HG03066 (cell line): ENCODE data around the gene TESK1.
"Not testable (repeated sequence)": the region's sequence is repeated elsewhere in the genome, so short reads cannot be mapped to it uniquely, and the experiment has no call there.

Experiments
- ATAC-seq: cut with Tn5 transposase; IDR thresholded peaks from one replicate; pipeline ENCODE4 v1.9.1; 2021; ENCODE audit warnings: low read depth; ENCODE audit not compliant: unreplicated experiment

TESK1 gene

DNA sequence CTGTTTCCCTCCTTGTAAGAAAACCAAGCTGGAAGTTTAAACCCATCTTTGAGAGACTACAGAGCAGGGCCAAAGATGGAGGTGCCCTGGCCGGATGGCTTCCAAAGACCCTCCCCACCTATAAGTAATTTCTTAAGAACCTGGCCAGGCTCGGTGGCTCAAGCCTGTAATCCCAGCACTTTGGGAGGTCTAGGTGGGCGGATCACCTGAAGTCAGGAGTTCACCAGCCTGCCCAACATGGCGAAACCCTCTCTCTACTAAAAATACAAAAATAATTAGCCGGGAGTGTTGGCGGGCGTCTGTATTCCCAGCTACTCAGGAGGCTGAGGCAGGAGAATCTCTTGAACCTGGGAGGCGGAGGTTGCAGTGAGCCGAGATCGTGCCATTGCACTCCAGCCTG is 40.7 kb downstream of the TESK1 start:
- not testable (repeated sequence) for ATAC-seq

DNA sequence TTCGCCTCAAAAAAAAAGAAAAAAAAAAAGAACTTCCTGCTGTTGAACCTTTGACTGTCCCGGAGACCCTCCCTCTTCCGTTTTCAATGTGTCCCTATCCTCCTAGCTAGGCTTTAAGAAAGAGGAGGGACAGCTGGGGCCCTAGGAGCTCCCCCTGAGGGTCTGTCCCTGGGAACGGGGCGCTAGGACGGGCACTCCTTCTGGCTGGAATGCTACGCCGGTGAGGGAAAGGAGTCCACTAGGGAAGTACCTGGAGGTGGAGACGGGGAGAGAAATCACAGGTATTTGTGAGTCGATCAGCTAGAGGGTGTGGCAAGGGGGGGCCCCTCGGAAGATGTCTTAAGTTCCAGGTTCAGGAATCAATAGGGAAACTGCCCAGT is 41.1 kb downstream of the TESK1 start:
- no peak for ATAC-seq

DNA sequence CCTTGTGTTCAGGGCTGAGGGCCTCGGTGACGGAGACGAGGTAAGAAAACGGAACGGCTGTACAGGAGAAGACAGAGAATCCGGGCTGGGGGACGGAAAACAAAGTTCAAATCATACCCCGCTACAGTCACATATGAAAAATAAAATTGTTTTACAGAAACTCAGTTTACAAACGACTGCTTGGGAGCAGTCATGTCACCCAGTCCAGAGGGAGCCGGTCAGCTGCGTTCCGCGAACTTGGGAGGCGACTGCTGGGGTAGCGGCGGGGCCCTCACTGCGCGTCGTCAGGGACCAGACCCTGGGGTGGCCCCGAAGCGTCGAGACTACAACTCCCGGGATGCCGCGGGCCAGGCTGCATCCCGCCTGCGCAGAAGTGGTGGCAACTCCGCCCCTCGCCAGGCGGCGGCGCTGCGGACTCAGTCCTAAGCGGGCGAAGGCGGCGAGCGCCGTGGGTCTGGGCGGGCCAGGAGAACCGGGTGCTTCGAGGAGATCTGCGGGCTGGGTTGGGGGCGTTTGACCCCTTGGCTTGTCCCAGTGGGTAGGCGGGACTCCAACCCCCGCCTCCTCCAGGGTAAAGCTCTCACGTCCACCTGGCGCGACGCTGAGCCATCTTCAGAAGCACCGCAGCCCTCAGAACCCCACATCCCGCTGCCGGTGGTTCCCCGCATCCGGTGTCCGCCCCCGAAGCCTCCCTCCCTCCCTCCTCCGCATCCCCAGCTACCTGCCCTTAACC is 41.6 kb downstream of the TESK1 start:
- peak; percentile 81 for ATAC-seq

DNA sequence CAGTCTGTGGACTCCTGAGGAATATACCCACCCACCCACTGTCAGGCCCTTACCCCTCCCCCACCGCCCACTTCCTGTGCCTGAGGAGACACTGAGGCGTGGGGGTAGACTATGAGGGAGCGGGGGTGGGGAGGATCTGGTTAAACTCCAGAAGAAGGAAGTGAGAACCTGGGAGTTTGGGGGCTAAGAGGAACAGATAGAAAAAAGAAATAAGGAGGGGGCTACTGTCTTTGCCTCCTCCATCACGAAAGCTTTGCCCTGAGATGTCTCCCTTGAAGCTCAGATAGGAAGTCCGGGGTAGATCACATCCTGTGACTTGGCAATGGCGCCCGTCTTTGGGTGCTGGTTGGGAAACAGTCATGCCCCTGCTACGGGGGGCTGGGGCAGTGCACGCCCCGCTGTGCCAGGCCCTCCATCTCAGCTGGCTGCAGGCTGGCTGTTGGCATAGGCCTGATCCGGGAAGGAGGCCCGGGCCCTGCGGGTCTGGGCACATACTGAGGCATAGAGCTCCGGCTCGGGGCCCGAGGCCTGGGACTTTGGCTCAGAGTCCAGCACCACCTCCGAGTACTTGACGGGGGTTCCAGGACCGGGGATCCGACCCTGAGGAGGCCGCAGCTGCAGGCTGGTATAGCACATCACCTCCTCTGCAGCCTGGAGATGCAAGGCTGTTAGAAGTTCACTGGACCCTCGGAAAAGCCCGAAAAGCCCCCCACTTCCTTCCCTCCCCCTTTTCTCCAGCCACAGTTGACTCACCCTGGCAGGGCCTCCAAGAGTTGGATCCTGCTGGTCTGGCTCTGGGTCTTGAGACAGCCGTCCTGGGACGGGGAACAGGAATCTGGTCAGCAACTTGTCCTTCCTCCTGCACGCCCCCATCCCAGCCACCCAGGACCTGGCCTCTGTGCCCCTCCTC is 44.6 kb downstream of the TESK1 start:
- no peak for ATAC-seq

DNA sequence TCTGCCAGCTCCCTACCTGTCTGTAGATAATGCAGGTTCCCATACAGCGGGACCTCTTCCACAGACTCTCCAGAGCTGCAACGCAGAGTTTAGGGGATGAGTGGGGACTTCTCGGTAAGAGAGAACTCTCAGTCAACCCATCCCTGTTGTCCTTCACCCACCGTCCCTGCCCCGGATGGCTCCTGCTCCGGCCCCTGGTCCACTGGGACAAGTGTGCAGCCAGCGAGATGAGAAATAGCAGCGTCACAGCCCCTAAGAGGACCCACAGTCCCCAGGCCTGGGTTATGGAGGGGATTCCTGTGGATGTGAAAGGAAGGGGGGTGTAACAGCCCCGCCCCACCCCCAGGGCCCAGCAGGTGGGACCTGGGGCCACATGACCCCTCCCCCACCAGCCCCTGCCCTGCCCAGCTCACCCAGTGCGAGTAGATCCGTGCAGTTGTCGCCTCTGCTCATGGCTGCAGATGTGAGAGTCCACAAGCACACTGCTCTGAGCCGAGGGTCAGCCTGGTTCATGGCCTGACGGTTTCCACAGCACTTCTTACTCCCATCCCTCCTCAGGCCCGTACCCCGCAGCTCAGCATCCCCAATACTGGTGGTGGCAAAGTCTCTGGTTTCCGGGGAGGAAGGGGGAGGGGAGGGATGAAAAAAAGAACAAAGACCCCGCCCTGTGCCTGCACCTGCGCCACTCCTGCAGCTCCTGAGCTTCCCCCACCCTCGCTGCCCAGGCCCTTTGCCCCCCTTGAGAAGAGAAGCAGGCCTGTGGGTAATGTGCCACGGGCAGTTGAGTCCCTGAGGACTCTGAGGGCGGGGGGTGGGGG is 45.5 kb downstream of the TESK1 start, which contains the start of gene SIT1:
SIT1 (minus strand) TSS at position 591 of the 818 bp plus-strand sequence; CDS start at position 513, 78 bp downstream.
- no peak for ATAC-seq

DNA sequence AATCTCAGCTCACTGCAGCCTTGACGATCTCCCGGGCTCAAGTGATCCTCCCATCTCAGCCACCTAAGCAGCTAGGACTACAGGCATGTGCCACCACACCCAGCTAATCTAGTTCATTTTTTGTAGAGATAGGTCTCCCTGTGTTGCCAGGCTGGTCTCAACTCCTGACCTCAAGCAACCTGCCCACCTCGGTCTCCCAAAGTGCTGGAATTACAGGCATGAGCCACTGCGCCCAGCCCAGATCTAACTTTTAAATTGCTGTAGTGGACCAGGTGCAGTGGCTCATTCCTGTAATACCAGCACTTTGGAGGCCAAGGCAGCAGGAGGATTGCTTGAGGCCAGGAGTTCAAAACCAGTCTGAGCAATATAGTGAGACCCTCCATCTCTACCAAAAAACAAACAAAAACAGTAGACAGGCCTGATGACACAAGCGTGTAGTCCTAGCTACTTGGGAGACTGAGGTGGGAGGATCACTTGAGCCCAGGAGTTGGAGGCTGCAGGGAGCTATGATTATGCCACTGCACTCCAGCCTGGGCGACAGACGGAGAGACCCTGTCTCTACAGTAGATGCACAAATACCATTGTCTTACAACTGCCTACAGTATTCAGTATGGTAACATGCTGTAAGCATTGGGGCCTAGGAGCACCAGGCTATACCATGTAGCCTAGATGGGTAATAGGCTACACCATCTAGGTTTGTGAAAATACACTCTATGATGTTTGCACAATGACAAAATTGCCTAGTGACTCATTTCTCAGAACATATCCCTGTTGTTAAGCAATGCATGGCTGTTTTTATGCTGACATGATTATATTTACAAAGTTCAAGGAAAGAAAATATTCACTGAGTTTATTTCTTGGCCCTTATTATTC is 47.1 kb downstream of the TESK1 start:
- ATAC-seq, result no peak

DNA sequence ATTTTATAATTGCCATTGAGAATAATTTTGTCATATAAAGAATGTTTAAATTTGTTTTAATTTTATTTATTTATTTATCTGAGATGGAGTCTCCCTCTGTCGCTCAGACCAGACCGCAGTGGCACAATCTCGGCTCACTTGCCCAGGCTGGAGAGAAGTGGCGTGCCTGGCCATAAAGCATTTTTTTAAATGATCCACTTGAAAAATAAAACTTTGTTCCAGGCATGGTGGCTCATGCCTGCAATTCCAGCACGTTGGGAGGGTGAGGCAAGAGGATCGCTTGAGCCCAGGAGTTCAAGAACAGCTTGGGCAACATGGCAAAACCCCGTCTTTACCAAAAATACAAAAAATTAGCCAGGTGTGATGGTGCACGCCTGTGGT is 47.8 kb downstream of the TESK1 start:
- ATAC-seq, result no peak

DNA sequence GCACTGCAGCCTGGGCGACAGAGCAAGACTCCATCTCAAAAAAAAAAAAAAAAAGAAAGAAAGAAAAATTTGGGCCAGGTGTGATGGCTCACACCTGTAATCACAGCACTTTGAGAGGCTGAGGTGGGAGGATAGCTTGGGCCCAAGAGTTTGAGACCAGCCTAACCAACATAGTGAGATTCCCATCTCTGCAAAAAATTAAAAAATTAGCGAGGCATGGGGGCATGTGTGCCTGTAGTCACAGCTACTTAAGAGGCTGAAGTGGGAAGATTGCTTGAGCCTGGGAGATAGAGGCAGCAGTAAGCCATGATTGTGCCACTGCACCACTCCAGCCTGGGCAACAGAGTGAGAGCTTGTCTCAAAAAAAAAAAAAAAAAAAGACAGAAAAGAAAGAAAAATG is 48.5 kb downstream of the TESK1 start:
- ATAC-seq, result no peak

DNA sequence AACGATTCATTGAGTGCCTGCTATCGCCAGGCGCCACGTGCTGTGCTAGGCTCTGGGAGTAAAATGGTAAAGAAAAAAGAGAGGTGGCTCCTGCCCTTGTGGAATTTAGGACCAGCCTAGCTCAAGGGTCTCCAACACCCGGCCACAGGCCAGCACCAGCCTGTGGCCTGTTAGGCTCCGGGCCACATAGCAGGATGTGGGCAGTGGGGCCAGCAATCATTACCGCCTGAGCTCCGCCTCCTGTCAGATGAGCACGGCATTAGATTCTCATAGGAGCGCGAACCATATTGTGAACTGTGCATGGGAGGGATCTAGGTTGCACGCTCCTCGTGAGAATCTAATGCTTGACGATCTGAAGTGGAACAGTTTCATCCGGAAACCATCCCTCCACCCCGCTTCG is 51.3 kb downstream of the TESK1 start:
- no peak for ATAC-seq

DNA sequence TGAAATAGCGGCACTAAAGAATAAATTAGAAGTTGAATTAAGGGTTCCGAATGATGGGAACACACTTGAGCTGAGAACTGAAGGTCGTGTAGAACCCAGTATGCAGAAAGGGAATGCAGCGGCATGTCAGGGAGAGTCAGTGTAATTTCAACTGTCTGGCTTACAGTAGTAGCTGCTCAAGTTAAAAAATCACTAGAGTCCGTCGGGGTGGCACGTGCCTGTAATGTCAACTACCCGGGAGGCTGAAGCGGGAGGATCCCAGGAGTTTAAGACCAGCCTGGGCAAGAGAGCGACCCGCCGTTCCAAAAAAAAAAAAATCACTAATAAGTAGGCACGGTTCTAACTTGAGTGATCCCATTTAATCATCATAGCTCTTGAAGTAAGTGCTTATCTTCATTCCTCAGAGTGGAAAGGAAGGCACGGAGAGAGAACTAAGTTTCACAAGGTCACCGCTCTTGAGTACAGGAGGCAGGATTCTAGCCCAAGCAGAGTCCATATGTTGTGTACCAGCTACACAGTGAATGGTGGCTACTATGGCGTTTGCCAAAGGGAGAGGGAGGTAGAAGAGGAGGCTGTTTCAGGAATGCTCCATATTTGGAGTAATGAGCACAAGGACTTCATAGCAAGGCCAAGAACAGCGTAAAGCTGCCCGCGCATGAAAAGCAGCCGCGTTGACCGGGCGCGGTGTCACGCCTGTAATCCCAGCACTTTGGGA is 51.9 kb downstream of the TESK1 start:
- no peak for ATAC-seq

DNA sequence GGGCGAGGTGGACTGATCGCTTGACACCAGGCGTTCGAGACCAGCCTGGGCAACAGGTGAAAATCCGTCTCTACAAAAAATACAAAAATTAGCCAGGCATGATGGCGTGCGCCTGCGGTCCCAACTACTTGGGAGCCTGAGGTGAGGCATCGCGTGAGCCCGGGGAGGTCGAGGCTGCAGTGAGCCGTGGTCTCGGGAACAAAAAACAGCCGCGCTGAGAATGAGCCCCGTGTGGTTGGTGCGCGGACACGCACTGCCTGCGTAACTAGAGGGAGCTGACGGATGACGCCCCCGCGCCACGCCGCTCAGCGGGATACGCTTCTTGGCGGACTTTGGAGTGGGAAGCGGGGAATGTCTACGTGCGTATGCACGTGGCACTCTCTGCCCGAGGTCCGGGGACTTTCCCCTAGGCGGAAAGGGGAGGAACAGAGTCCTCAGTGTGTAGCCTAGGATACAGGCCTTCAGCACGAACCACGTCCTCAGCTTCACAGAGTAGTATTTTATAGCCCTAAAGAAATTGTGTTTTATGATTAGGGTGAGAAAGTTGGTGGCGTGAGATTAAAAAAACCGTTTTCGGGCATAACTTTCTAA is 52.6 kb downstream of the TESK1 start, which contains the start of gene RMRP:
RMRP (minus strand) TSS at position 474 of the 591 bp plus-strand sequence.
- peak; percentile 84 for ATAC-seq

DNA sequence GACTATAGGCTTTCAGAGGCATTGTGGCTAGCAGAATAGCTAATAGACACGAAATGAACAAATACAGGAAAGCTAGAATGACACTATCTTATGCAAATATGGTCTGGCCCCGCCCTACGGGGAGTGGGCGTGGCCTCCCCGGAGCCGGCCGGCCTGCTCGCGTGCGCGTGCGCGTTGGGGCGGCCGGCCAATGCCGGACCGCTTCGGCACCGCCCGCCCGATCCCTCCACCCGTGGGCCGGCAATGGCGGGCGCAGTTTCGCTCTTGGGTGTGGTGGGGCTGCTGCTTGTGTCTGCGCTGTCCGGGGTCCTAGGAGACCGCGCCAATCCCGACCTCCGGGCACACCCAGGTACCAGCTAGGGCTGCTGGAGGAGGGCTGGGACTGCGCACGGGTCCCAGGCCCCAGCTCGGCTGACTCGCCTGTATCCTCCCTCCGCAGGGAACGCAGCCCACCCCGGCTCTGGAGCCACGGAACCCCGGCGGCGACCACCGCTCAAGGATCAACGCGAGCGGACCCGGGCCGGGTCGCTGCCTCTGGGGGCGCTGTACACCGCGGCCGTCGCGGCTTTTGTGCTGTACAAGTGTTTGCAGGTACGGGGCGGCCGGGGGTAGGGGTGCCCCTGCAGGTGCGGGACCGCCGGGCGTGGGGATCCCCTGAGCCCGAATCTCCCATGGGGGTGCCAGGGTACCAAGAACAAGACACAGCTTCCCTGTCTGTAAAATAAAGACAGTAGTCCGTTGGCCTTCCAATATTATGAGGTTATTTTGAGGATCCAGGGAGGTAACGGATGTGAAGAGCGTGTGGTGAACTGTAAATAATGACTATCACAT is 53.3 kb downstream of the TESK1 start, which contains the start of gene CCDC107:
CCDC107 (plus strand) TSS at position 156 of the 831 bp plus-strand sequence; CDS start at position 244, 88 bp downstream.
- ATAC-seq, result peak; percentile 52

DNA sequence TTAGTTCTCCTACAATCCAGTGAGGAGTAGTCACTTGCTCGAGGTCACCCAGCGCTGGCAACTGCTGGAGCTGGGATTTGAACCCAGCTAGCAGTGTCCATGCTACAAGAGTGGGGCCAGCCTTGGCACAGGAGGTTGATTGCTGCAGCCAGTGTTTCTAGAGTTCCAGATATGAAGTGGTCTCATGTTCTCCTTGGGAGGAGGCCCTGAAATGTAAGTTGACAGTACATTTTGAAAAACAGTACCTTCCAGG is 53.8 kb downstream of the TESK1 start:
- ATAC-seq, result no peak

DNA sequence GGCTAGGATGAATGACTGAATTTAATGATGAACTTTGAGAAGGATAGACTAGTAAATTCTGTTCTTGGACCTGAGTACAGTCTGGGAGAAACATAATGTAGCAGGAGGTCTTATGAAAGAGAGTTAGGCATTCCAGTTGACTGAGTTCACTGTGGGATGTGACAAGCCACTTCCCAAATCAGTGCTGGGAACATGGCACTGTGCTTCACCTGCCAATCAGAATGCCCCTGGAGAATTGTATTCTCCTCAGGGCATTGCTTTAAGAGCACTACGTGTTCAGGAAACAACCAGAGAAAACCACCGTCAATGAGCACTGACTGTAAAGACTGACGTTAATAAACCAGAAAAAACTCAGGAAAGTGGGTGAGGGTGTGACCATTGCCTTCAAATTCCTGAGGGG is 54.3 kb downstream of the TESK1 start:
- ATAC-seq, result no peak
